ENCODE data around the gene ANKRD12.
"Not testable (repeated sequence)": the region's sequence is repeated elsewhere in the genome, so short reads cannot be mapped to it uniquely, and the experiment has no call there.

ANKRD12 gene

DNA sequence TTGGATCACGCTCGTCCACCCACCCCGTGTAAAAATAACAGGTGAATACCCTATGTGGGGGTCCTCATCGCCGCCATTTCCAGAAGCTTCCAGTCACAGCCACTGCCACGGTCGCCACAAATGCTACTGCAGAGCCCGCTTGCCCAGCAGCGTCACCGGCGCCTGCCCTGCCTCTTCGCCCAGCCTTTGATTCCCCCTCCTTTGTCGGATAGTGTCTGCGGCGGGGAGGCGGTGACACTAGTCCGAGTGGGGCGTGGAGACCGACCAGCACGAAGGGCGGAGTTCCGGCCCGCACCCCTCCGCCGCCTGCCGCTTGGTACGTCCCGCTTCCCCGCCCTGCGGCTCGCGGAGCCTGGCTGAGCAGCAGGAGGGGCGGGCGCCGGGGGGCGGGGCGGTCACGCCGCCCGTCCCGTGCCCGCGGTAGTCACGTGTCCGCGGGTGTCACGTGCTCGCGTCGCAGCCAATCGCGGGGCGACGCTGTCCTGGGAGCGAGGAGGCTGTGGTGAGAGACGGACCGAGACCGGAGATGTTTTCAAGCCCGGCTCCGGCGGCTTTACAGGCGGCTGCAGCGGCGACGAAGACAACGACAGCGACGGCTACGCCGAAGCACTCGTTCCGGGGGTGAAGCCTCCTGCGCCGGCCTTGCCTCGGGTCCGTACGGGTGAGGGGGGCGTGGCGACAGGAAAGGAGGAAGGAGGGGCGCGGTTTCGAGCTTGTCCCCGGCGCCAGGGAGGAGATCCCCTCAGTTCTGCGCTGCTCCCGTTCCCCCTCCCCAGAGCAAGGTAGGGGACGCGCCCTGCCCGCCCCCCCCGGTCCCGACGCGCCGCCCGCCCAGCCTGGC lies at the start of gene ANKRD12:
Gene ANKRD12, plus strand, starts transcription at position 467 of the 841 bp plus-strand sequence. CDS start 45,652 bp downstream, outside the sequence.
- peak; percentile 94 for DNase-seq (ENCODE audit: low read depth)
- TF ChIP-seq, protein P1, sequence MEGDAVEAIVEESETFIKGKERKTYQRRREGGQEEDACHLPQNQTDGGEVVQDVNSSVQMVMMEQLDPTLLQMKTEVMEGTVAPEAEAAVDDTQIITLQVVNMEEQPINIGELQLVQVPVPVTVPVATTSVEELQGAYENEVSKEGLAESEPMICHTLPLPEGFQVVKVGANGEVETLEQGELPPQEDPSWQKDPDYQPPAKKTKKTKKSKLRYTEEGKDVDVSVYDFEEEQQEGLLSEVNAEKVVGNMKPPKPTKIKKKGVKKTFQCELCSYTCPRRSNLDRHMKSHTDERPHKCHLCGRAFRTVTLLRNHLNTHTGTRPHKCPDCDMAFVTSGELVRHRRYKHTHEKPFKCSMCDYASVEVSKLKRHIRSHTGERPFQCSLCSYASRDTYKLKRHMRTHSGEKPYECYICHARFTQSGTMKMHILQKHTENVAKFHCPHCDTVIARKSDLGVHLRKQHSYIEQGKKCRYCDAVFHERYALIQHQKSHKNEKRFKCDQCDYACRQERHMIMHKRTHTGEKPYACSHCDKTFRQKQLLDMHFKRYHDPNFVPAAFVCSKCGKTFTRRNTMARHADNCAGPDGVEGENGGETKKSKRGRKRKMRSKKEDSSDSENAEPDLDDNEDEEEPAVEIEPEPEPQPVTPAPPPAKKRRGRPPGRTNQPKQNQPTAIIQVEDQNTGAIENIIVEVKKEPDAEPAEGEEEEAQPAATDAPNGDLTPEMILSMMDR (IDR thresholded peaks at IDR 0.05; ENCODE audit: low read depth, low read length, missing control alignments): no peak

DNA sequence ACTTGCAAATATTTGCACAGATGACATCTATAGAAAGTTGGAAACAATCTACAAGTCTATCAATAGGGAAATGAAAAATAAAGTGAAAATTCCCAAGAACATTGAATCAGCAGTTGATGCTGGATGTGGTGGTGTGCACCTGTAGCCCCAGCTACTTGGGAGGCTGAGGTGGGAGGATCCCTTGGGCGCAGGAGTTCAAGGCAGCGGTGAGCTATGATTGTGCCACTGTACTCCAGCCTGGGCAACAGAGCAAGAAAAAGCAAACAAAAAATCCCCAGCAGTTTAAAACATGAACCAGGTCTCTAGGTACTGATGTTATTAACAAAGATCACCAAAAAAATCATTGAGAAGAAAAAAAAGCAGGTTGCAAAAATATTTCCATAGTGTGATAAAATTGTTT lies 49.4 kb upstream of the ANKRD12 start:
- H3K4me3 ChIP-seq (ENCODE audit: low read depth, low read length): no peak overlapping the region
- TF ChIP-seq, protein P1 (IDR thresholded peaks at IDR 0.05; ENCODE audit: low read depth, low read length, missing control alignments): no peak

More for the DNA sequence above, at the start of gene ANKRD12:
- H3K4me3 ChIP-seq (ENCODE audit: low read depth, low read length): peak within 1 kb of the TSS; percentile 99

DNA sequence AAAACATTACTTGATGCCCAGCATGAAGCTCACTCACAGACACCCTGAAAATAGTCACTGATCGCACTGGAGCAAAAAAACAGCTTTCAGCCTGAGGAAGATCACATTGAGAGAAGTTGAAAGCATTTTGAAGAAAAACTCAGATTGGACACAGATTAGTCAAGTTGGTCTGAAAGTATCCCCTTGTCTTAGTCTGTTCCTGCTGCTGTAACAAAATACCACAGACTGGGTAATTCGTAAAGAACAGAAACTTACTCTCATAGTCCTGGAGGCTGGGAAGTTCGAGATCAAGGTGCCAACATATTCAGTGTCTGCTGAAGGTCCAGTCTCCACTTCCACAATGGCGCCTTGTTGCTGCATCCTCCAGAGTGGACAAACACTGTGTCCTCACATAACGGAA lies 48.3 kb upstream of the ANKRD12 start:
- DNase-seq (ENCODE audit: low read depth): no peak
- H3K4me3 ChIP-seq (ENCODE audit: low read depth, low read length): no peak overlapping the region
- TF ChIP-seq, protein P1 (IDR thresholded peaks at IDR 0.05; ENCODE audit: low read depth, low read length, missing control alignments): no peak

More for the DNA sequence above, 49.4 kb upstream of the ANKRD12 start:
- no peak for DNase-seq (ENCODE audit: low read depth)

DNA sequence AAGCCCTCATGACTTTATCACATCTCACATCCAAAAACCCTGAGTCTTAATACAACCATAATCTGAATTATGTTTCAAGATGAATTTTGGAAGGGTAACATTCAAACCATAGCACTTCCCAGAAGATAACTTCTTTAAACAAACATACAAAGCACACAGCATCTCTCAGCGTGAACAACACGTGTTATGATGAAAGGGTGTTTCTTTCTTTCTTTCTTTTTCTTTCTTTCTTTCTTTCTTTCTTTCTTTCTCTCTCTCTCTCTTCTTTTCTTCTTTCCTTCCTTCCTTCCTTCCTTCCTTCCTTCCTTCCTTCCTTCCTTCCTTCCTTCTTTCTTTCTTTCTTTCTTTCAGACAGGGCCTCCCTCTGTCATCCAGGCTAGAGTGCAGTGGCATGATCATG lies 47.9 kb upstream of the ANKRD12 start:
- DNase-seq (ENCODE audit: low read depth); H3K4me3 ChIP-seq (ENCODE audit: low read depth, low read length): not testable (repeated sequence)

DNA sequence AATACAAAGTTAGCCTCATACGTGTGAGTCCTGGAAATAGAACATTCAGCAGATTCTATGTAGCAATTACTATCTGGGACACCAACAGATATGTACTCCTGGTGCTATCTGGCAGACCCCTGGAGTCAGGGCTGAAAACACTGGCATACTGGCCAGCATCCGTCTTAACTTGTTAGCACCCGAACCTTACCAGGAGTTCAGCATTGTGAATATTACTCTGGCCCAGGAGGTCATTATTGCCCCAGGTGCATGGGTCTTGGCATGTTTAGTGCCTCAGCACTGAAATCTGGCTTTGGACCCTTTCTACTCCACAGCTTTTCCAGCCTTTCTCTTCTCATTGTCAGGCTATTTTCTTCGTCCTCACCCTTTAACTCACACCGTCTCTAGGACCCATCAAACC lies 46.0 kb upstream of the ANKRD12 start:
- no peak for DNase-seq (ENCODE audit: low read depth)
- TF ChIP-seq, protein P1 (IDR thresholded peaks at IDR 0.05; ENCODE audit: low read depth, low read length, missing control alignments): no peak
- no peak overlapping the region for H3K4me3 ChIP-seq (ENCODE audit: low read depth, low read length)

DNA sequence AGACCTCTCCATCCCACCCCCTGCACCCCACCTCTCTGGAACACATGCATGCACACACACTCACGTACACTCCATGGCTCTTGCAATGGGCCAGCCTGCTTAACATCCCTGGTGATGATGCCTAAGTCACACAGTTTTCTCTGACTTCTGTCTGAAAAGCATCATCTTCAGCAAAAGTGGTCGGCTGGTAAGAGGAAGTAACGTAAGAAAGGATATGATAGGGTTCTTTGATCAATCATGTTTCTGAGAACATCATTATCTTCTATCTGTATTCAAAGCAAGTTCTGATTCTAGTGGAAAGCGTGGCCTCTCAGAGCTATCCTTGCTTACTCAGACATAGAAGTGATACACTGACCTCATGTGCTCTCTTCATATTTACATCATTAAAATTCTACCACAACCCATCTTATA lies 45.5 kb upstream of the ANKRD12 start:
- no peak overlapping the region for H3K4me3 ChIP-seq (ENCODE audit: low read depth, low read length)
- TF ChIP-seq, protein P1 (IDR thresholded peaks at IDR 0.05; ENCODE audit: low read depth, low read length, missing control alignments): no peak
- DNase-seq (ENCODE audit: low read depth): no peak

DNA sequence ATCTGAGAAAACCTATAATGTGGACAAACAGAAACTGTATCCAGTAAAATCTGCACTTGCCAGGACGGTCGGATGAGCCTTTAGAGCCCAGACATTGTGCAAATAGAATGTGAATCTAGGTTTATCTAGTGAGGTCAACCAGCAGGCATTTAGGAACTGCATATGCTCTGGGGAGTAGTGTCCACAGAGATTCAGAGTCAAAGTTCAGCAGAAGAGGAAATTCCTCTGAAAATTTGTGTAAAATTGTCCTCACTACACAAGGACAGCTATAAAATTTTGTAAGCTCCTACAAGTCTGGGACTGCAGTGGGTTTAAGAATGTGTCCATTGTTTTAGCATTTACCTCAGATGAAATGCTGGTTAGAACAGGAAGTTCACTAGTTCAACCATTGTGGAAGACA lies 43.9 kb upstream of the ANKRD12 start:
- DNase-seq (ENCODE audit: low read depth): no peak
- TF ChIP-seq, protein P1 (IDR thresholded peaks at IDR 0.05; ENCODE audit: low read depth, low read length, missing control alignments): no peak
- H3K4me3 ChIP-seq (ENCODE audit: low read depth, low read length): no peak overlapping the region

DNA sequence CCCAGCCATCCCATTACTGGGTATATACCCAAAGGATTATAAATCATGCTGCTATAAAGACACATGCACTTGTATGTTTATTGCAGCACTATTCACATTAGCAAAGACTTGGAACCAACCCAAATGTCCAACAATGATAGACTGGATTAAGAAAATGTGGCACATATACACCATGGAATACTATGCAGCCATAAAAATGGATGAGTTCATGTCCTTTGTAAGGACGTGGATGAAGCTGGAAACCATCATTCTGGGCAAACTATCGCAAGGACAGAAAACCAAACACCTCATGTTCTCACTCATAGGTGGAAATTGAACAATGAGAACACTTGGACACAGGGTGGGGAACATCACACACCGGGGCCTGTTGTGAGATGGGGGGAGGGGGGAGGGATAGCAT lies 43.5 kb upstream of the ANKRD12 start:
- not testable (repeated sequence) for DNase-seq (ENCODE audit: low read depth); H3K4me3 ChIP-seq (ENCODE audit: low read depth, low read length)
